ENCODE data around the gene ITIH5. TPM values are rescaled to one million over a fixed set of nuclear protein-coding genes. Genes with fewer than 3 reads are reported as not detected.
A peak's percentile ranks its signal among the peaks of the same experiment; 100 is the strongest.

The ITIH5 gene
- total RNA-seq, 4 donors from 2014 or later: 24.9 to 68.1 (median 39.0) TPM

DNA sequence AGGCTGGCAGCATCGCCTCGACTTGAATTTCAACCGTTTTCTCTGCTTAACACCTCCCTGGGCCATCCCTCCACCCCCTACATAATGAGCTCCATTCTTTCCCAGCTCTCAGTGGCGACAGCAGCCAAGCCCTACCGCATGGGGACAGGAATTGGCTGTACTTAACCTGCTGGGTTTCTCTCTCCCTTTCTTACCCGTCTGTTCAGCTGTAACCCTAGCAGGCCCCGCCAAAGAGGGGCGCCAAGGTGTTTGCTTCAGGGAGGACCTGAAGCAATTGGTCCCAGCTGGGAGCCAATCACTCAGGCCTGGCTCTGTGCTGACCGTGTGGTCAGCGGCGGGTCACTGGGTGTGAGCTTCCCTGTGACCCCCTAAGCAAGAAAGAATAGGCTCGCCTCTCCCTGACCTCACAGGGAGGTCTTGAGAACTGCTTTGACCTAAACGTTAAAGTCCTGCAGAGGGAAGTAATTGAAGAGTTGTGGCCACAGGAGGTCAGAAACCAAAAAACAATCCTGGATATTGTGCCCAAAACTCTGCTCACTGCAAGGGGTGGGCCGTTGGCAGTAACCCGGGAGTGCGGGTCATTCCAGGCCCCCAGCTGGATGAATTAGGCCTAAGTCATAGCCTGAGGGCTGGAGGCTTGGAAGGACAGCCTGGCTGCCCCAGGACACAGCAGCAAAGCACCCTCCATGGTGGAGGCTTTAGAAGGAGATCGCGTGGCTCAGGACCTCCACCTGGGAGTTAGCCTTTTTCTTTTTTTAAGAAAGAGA lies 114.6 kb downstream of the ITIH5 start:
- TF ChIP-seq EP300 (IDR thresholded peaks at IDR 0.05): no peak
- TF ChIP-seq POLR2A (IDR thresholded peaks at IDR 0.05; ENCODE audit: low read depth): no peak
- no peak for TF ChIP-seq POLR2AphosphoS5 (IDR thresholded peaks at IDR 0.05)
- peak overlapping the region; percentile 28 to 52 (median 35) for H3K27ac ChIP-seq (replicated peaks in 1 of 4)
- no peak overlapping the region for H3K4me3 ChIP-seq
- H3K4me1 ChIP-seq: peaks cover 7 to 53% (median 50%) of the 10 kb centered on the region in 4 donors
- no peak for DNase-seq (ENCODE audit: extremely low spot score)
- WGBS: 86% methylated on average over 14 of the region's 18 CpGs
- no peaks in the 10 kb centered on the region for H3K36me3 ChIP-seq
- intact Hi-C loops (cut with DNase I): no loop called here
- H3K9me3 ChIP-seq: no peaks in the 10 kb centered on the region
- no peaks in the 10 kb centered on the region for H3K27me3 ChIP-seq

DNA sequence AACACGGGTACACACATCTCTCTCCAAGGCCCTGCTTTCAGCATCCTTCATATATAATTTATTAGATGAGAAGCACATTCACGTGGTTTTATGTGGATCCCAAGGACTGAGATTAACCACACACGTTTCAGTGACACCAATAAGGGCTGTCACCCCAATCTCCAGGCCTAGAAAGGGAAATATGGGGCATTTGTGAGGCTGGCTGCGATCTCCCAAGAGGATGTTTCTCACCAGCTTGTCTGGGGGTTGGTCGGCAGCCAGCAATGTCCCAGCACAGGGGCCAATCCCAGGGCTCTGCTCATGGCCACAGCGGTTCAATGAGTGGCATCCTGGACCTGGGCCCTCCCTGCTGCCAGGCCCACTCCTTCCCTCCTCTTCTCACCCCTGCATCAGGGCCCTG lies 115.5 kb downstream of the ITIH5 start:
- peaks cover 7 to 57% (median 47%) of the 10 kb centered on the region in 4 donors for H3K4me1 ChIP-seq
- 83% methylated on average over 4 of the region's 6 CpGs for WGBS

DNA sequence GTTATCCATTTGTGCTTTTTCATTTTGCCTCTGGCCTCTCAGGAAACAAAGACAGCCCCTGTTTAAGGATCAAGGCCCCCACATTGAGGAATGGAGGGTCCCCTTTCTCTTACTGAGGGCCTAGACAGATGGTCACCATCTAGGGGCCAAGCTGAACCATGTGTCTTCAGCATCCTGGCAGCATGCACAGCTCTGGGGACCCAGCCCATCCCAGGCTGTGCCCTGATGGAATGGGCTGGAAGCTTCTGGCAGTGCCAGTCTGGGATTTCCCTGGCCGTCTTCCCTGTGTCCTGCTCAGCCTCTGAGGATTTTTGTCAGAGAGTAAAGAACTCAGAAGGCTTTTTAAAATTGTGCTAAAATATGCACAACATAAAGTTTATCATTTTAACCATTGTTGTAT lies 116.8 kb downstream of the ITIH5 start:
- Histone ChIP-seq H3K36me3 (no peaks in the 10 kb centered on the region), H3K4me1 (peaks cover 7 to 60% (median 44%) of the 10 kb centered on the region in 4 donors), H3K9me3 (no peaks in the 10 kb centered on the region), H3K27me3 (no peaks in the 10 kb centered on the region), H3K4me3 (no peak overlapping the region), H3K27ac (replicated peaks in 1 of 4) (peak overlapping the region in 1 of 4 donors; percentile 7)
- DNase-seq (ENCODE audit: extremely low spot score): no peak
- intact Hi-C loops (cut with DNase I): no loop called here
- WGBS: 63% methylated on average over 1 of the region's 1 CpG
- TF ChIP-seq POLR2A (IDR thresholded peaks at IDR 0.05; ENCODE audit: low read depth) (no peak), EP300 (IDR thresholded peaks at IDR 0.05) (no peak), POLR2AphosphoS5 (IDR thresholded peaks at IDR 0.05) (no peak)
- TF ChIP-seq, protein P1, sequence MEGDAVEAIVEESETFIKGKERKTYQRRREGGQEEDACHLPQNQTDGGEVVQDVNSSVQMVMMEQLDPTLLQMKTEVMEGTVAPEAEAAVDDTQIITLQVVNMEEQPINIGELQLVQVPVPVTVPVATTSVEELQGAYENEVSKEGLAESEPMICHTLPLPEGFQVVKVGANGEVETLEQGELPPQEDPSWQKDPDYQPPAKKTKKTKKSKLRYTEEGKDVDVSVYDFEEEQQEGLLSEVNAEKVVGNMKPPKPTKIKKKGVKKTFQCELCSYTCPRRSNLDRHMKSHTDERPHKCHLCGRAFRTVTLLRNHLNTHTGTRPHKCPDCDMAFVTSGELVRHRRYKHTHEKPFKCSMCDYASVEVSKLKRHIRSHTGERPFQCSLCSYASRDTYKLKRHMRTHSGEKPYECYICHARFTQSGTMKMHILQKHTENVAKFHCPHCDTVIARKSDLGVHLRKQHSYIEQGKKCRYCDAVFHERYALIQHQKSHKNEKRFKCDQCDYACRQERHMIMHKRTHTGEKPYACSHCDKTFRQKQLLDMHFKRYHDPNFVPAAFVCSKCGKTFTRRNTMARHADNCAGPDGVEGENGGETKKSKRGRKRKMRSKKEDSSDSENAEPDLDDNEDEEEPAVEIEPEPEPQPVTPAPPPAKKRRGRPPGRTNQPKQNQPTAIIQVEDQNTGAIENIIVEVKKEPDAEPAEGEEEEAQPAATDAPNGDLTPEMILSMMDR (IDR thresholded peaks at IDR 0.05): no peak

More for the DNA sequence above, 115.5 kb downstream of the ITIH5 start:
- H3K9me3 ChIP-seq: no peaks in the 10 kb centered on the region
- H3K27me3 ChIP-seq: no peaks in the 10 kb centered on the region
- DNase-seq (ENCODE audit: extremely low spot score): no peak
- TF ChIP-seq, protein P1 (IDR thresholded peaks at IDR 0.05): no peak
- TF ChIP-seq POLR2A (IDR thresholded peaks at IDR 0.05; ENCODE audit: low read depth): no peak
- no peak overlapping the region for H3K4me3 ChIP-seq
- peak overlapping the region; percentile 28 to 52 (median 35) for H3K27ac ChIP-seq (replicated peaks in 1 of 4)
- H3K36me3 ChIP-seq: no peaks in the 10 kb centered on the region
- intact Hi-C loops (cut with DNase I): no loop called here

DNA sequence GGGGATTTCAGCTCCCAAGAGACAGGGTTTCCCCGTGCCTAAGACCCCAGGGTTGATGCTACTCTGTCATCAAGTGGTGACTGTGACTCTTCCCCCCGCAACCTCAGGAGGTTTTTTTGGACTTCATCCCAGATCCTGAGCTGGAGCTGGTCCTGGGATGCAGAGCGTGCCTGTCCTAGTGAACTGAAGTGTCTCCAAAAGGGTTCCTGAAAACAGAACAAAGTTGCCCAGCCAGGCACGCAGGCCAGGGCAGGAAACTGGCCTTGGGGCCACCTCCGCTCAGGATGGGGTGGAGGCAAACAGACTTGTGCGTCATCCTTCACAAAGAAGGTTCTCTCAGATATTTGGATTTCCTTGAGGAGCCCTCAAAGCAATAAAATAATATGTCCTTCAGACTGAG lies 118.9 kb downstream of the ITIH5 start:
- H3K27ac ChIP-seq (replicated peaks in 1 of 4): peak overlapping the region; percentile 1 to 89 (median 19)
- DNase-seq (ENCODE audit: extremely low spot score): no peak
- H3K27me3 ChIP-seq: no peaks in the 10 kb centered on the region
- H3K9me3 ChIP-seq: no peaks in the 10 kb centered on the region
- WGBS: 42% methylated on average over 6 of the region's 6 CpGs
- TF ChIP-seq POLR2AphosphoS5 (IDR thresholded peaks at IDR 0.05) (peak in 1 of 2 donors; percentile 49), EP300 (IDR thresholded peaks at IDR 0.05) (no peak)
- H3K36me3 ChIP-seq: no peaks in the 10 kb centered on the region
- intact Hi-C loops (cut with DNase I): no loop called here
- peaks cover 7 to 82% (median 56%) of the 10 kb centered on the region in 4 donors for H3K4me1 ChIP-seq
- H3K4me3 ChIP-seq: no peak overlapping the region

DNA sequence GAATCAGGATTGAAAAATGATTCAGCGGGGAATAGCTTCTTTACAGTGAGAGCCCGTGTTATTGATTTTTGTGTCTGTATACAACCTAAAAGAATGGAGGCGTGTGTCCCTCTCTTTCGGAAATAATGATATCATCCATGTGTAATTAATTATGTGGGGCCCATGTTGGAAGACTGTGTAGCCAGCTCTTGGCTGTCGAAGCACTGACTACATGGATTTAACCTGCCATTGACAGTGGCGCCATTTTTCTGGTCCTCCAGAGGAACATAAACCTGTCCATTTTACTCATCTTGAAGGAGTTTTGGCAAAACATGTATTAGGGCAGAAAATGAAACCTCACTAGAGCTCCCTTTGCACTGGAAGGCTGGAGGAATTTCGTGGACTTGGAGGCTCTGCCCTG lies 119.6 kb downstream of the ITIH5 start:
- H3K9me3 ChIP-seq: no peaks in the 10 kb centered on the region
- H3K4me1 ChIP-seq: peaks cover 4 to 83% (median 57%) of the 10 kb centered on the region in 4 donors
- intact Hi-C loops (cut with DNase I): no loop called here
- H3K4me3 ChIP-seq: no peak overlapping the region
- peak overlapping the region; percentile 1 to 89 (median 19) for H3K27ac ChIP-seq (replicated peaks in 1 of 4)
- H3K27me3 ChIP-seq: no peaks in the 10 kb centered on the region
- no peak for DNase-seq (ENCODE audit: extremely low spot score)
- TF ChIP-seq, protein P1 (IDR thresholded peaks at IDR 0.05): no peak
- TF ChIP-seq POLR2A (IDR thresholded peaks at IDR 0.05; ENCODE audit: low read depth) (no peak), EP300 (IDR thresholded peaks at IDR 0.05) (no peak), POLR2AphosphoS5 (IDR thresholded peaks at IDR 0.05) (no peak)
- WGBS: 83% methylated on average over 7 of the region's 7 CpGs
- H3K36me3 ChIP-seq: no peaks in the 10 kb centered on the region
